Neural progenitor cell (in vitro differentiated cells): Measurements from ENCODE around the gene FANCG. TPM values are rescaled to one million over a fixed set of nuclear protein-coding genes. Genes with fewer than 3 reads are reported as not detected.

Experiments used
- DNase-seq: peaks from one replicate; pipeline ENCODE4 v3.0.0-alpha.2; 2016; ENCODE audit warnings: low spot score
- H2AFZ ChIP-seq: fragments of 200-600 bp; sonication (generic); replicated peaks from 2 replicates; pipeline ENCODE4 v1.6.1; 2016; ENCODE audit warnings: antibody characterized with exemption
- H3F3A ChIP-seq: fragments of 200-600 bp; sonication (generic); 2 replicates; pipeline ENCODE4 v1.6.1; 2016; ENCODE audit warnings: antibody characterized with exemption, low read depth
- H3K27ac ChIP-seq: fragments of 200-600 bp; sonication (generic); 2 replicates; pipeline ENCODE4 v1.5.1; 2016; ENCODE audit warnings: mild to moderate bottlenecking
- H3K27me3 ChIP-seq: fragments of 200-600 bp; sonication (generic); 2 replicates; pipeline ENCODE4 v1.6.1; 2016; ENCODE audit warnings: mild to moderate bottlenecking, moderate library complexity
- H3K36me3 ChIP-seq: fragments of 200-600 bp; sonication (generic); 2 replicates; pipeline ENCODE4 v1.5.1; 2016
- H3K4me1 ChIP-seq: fragments of 200-600 bp; sonication (generic); 2 replicates; pipeline ENCODE4 v1.6.1; 2016; ENCODE audit warnings: mixed run types
- H3K4me2 ChIP-seq: fragments of 200-600 bp; sonication (generic); 2 replicates; pipeline ENCODE4 v1.6.1; 2016
- H3K4me3 ChIP-seq: fragments of 200-600 bp; sonication (generic); 2 replicates; pipeline ENCODE4 v1.5.1; 2016
- H3K79me2 ChIP-seq: fragments of 200-600 bp; sonication (generic); 2 replicates; pipeline ENCODE4 v1.6.1; 2016; ENCODE audit warnings: low read depth
- H3K9ac ChIP-seq: fragments of 200-600 bp; sonication (generic); 2 replicates; pipeline ENCODE4 v1.6.1; 2016
- H3K9me3 ChIP-seq: fragments of 200-600 bp; sonication (generic); 2 replicates; pipeline ENCODE4 v1.5.1; 2016; ENCODE audit warnings: low read depth
- H4K20me1 ChIP-seq: fragments of 200-600 bp; sonication (generic); 2 replicates; pipeline ENCODE4 v1.6.1; 2016; ENCODE audit warnings: low read depth
- H3K27ac Mint-ChIP-seq: 3 replicates; pipeline ENCODE4 v1.8.0; 2021; ENCODE audit warnings: mixed read lengths
- H3K27me3 Mint-ChIP-seq: 2 replicates; pipeline ENCODE4 v1.8.0; 2022; ENCODE audit warnings: low read depth, mild to moderate bottlenecking, inconsistent platforms, moderate library complexity, mixed read lengths; ENCODE audit not compliant: insufficient read depth
- H3K36me3 Mint-ChIP-seq: 3 replicates; pipeline ENCODE4 v1.8.0; 2021; ENCODE audit warnings: mixed read lengths
- H3K4me1 Mint-ChIP-seq: 3 replicates; pipeline ENCODE4 v1.8.0; 2021; ENCODE audit warnings: mixed read lengths
- H3K4me3 Mint-ChIP-seq: 3 replicates; pipeline ENCODE4 v1.8.0; 2021; ENCODE audit warnings: mild to moderate bottlenecking, moderate library complexity, mixed read lengths
- H3K9me3 Mint-ChIP-seq: 3 replicates; pipeline ENCODE4 v1.8.0; 2020; ENCODE audit warnings: mixed read lengths
- CTCF ChIP-seq: fragments of 200-600 bp; sonication (generic); IDR thresholded peaks from 2 replicates; pipeline ENCODE4 v1.5.1; 2017; ENCODE audit warnings: antibody characterized with exemption, mild to moderate bottlenecking
- EZH2 ChIP-seq: fragments of 200-600 bp; sonication (generic); IDR thresholded peaks from 2 replicates; pipeline ENCODE4 v1.6.1; 2017; ENCODE audit warnings: antibody characterized with exemption, mild to moderate bottlenecking, moderate library complexity
- EZH2phosphoT487 ChIP-seq: fragments of 200-600 bp; sonication (generic); IDR thresholded peaks from 2 replicates; pipeline ENCODE4 v1.6.1; 2017; ENCODE audit warnings: antibody characterized with exemption
- total RNA-seq: library from RNA; depleted of rRNA; stranded (reverse); fragments of >200 nt; gene quantifications from 2 replicates; pipeline ENCODE4 v1.2.3, GENCODE V29; 2015; ENCODE audit warnings: low replicate concordance

FANCG gene
- total RNA-seq, 1 donor from 2014 or later: 89.4 TPM

- Mint-ChIP-seq H3K4me1 (peaks cover 64% of the 10 kb centered on the region), H3K4me3 (peak overlapping the region; percentile 48), H3K27me3 (peaks cover 10% of the 10 kb centered on the region), H3K36me3 (peaks cover 23% of the 10 kb centered on the region), H3K9me3 (no peaks in the 10 kb centered on the region), H3K27ac (peak overlapping the region; percentile 9)
- Histone ChIP-seq H3K4me3 (no peak overlapping the region), H3K27me3 (no peaks in the 10 kb centered on the region), H2AFZ (no peak overlapping the region), H3F3A (peaks cover 16% of the 10 kb centered on the region), H3K36me3 (no peaks in the 10 kb centered on the region), H3K4me2 (no peak overlapping the region), H3K9ac (no peak overlapping the region), H4K20me1 (peaks cover 23% of the 10 kb centered on the region), H3K27ac (no peak overlapping the region), H3K9me3 (no peaks in the 10 kb centered on the region), H3K4me1 (peaks cover 27% of the 10 kb centered on the region), H3K79me2 (peaks cover 26% of the 10 kb centered on the region)
- TF ChIP-seq EZH2 (no peak), EZH2phosphoT487 (no peak), CTCF (no peak)
- no peak for DNase-seq
Measured at GRCh38 chr9:35108946-35109575, 29.3 kb upstream of the FANCG start.

GRCh38 chr9:35108461-35108860 is 28.7 kb upstream of the FANCG start:
- no peaks in the 10 kb centered on the region for H3K36me3 ChIP-seq
- H3K4me1 Mint-ChIP-seq: peaks cover 64% of the 10 kb centered on the region

GRCh38 chr9:35107297-35108290 is 27.9 kb upstream of the FANCG start:
- no peak overlapping the region for H3K27ac Mint-ChIP-seq
- Histone ChIP-seq H4K20me1 (peaks cover 23% of the 10 kb centered on the region), H3K4me2 (no peak overlapping the region), H3K27me3 (no peaks in the 10 kb centered on the region), H3K36me3 (no peaks in the 10 kb centered on the region), H3K79me2 (peaks cover 18% of the 10 kb centered on the region), H2AFZ (no peak overlapping the region), H3K27ac (no peak overlapping the region), H3F3A (peaks cover 21% of the 10 kb centered on the region), H3K4me1 (peaks cover 23% of the 10 kb centered on the region), H3K9ac (no peak overlapping the region), H3K9me3 (no peaks in the 10 kb centered on the region), H3K4me3 (no peak overlapping the region)
- no peaks in the 10 kb centered on the region for H3K9me3 Mint-ChIP-seq
- peaks cover 14% of the 10 kb centered on the region for H3K27me3 Mint-ChIP-seq
- DNase-seq: no peak
- TF ChIP-seq EZH2 (no peak), EZH2phosphoT487 (no peak), CTCF (no peak)
- no peak overlapping the region for H3K4me3 Mint-ChIP-seq
- H3K36me3 Mint-ChIP-seq: peaks cover 24% of the 10 kb centered on the region
- peaks cover 66% of the 10 kb centered on the region for H3K4me1 Mint-ChIP-seq

More at GRCh38 chr9:35108461-35108860, 28.7 kb upstream of the FANCG start:
- Mint-ChIP-seq H3K9me3 (no peaks in the 10 kb centered on the region), H3K27me3 (peaks cover 9% of the 10 kb centered on the region), H3K36me3 (peaks cover 23% of the 10 kb centered on the region), H3K27ac (no peak overlapping the region), H3K4me3 (no peak overlapping the region)
- no peak overlapping the region for H3K27ac ChIP-seq
- TF ChIP-seq EZH2phosphoT487 (no peak), CTCF (no peak), EZH2 (no peak)
- H3K79me2 ChIP-seq: peaks cover 22% of the 10 kb centered on the region
- H3K27me3 ChIP-seq: no peaks in the 10 kb centered on the region
- H3K4me3 ChIP-seq: no peak overlapping the region
- no peak overlapping the region for H3K9ac ChIP-seq
- H3K4me2 ChIP-seq: no peak overlapping the region
- DNase-seq: no peak
- H3K4me1 ChIP-seq: peaks cover 29% of the 10 kb centered on the region
- H3K9me3 ChIP-seq: no peaks in the 10 kb centered on the region
- peaks cover 23% of the 10 kb centered on the region for H4K20me1 ChIP-seq
- H3F3A ChIP-seq: peaks cover 17% of the 10 kb centered on the region
- no peak overlapping the region for H2AFZ ChIP-seq
